ENCODE data around the gene ASH1L.

GRCh38 chr1:155574077-155574476 lies 11.5 kb upstream of the ASH1L start:
- TF ChIP-seq POLR2A (IDR thresholded peaks at IDR 0.05) (no peak), CTCF (IDR thresholded peaks at IDR 0.05) (no peak)

Measured in body of pancreas (tissue), 4 donors.